HTERT RPE-1 (cell line): ENCODE results near the gene STEAP4.

Experiments used
- in situ Hi-C: fragments of 300-500 bp; cut with MboI; formaldehyde crosslinking; loops from 4 replicates; pipeline ENCODE4 v1.14.3; 2020; ENCODE audit warnings: low sequenced_read_pairs

Gene STEAP4

GRCh38 chr7:88314061-88314491, 7.4 kb upstream of the STEAP4 start:
- in situ Hi-C loops: no loop called here

DNA sequence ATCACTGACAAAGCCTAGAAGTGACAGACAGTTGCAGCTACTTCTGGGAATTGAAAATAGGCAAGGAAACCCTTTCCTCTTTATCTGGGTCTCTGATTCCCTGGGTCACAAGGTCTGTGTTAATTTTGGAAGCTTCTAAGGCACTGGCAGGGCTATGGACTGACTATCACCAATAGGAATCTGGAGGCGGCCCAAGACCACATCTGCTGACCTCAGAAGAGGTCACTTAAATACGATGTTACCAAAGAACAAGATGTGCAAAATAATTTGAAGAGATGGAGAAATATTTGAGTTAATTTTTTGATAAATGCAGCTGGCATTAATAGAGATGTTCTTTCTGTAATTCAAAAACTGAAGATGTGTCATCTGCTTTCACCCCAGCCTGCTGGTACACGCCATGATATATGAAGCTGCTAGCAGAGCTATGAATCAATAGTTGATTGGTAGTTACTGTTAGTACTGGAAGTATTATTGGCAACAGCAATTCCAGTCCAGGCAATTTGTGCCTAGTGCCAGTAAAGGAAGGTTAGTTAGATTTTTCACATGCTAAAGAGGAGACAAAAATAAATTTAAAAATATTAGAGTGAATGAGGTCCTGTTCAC, 5.5 kb upstream of the STEAP4 start:
- in situ Hi-C loops: no loop called here

DNA sequence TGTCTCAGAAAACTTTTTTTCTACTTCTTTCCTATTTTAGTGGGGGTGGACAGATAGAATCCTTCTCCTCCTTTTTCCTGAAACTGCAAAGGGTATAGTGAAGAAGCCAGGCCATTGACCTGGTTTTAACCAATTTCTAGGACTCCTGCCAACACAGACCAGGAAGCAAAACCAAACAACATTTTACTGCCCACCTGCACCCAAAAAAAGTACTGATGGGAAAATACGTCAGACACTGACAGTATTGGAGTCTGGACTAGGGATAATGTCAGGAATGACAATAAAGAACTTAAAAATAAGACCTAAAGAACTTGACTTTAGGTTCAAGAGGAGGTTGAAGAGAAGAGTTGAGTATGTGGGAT, 5.0 kb upstream of the STEAP4 start:
- in situ Hi-C loops: no loop called here

- in situ Hi-C loops: no loop called here
These were observed 4.4 kb upstream of the STEAP4 start for GRCh38 chr7:88310956-88311674.

- in situ Hi-C loops: no loop called here
These were observed 3.1 kb upstream of the STEAP4 start for GRCh38 chr7:88309819-88310218.

DNA sequence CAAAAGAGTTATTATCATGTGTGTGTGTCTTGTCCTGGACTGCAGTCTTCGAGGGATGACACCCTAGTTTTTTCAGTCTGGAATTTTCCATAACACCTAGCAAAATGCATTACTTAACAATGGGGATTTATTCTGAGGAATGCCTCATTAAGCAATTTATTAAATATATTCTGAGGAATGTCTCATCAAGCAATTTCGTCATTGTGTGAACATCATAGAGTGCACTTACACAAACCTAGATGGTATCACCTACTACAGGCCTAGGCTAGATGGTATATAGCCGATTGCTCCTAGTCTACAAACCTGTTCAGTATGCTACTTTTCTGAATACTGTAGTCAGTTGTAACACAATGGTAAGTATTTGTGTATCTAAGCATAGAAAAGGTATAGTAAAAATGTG, 1.1 kb upstream of the STEAP4 start:
- in situ Hi-C loops: no loop called here

DNA sequence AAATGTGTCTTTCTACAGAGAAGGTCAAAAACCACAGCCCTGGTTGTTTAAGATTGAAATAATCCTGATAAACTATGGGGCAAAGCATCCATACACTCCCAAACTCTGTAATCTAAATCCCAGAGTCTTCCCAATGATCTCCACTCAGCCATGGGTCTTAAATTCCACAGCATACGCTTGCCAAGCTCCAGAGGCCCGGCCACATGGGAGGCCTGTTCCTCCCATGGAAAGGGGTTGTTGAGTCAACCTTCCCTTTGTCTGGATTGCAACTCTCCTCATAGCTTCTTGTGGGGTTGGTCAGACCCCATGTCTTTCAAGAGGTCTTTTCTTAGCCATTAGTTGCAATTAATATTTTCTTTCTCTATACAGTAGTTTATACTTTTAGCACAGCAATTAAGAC, 718 bp upstream of the STEAP4 start:
- in situ Hi-C loops: no loop called here

DNA sequence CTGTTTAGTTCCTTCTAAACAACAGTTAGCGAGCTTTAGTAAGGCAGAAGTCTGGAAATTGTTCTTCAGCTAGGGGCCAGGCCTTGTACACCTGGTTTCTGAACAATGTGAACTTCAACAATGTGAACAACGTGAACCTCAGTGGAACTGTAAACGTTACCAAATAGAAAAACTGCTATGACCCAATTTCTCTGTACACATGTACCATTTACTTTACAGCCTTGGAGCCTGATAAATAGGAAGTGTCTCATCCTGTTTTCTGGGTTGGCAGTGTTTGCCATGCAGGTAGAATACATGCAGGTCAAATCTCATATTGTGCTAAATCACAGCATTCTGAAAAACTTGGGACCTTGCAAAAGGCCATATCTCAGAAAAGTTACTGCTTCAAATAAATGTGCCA, 1.6 kb downstream of the STEAP4 start:
- in situ Hi-C loops: no loop called here

GRCh38 chr7:88302486-88302885, 4.2 kb downstream of the STEAP4 start:
- in situ Hi-C loops: no loop called here

GRCh38 chr7:88301924-88302323, 4.8 kb downstream of the STEAP4 start:
- in situ Hi-C loops: no loop called here

DNA sequence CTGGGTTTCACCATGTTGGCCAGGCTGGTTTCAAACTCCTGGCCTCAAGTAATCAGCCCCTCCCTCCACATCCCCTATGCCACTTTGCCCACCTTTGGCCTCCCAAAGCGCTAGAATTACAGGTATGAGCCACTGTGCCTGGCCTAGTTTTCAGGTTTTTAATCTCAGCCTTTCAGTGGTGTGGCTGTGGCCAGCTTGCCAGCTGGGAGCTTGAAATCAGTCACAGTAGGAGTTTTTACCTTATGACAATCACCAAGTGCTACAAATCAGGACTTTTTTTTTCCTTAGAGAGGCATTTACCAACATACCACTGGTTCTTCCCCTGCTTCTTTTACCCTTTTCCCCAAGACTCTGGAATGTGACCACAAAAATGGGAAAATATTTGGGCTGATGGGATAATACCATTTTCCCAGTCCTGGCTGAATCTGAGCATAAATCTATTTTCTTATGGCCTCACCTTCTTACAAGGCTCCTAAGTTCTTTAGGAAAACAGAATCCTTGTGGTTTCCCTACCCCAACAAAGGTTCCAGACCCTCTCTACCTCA, 6.2 kb downstream of the STEAP4 start:
- in situ Hi-C loops: no loop called here

GRCh38 chr7:88299126-88299525, 7.6 kb downstream of the STEAP4 start:
- in situ Hi-C loops: no loop called here

DNA sequence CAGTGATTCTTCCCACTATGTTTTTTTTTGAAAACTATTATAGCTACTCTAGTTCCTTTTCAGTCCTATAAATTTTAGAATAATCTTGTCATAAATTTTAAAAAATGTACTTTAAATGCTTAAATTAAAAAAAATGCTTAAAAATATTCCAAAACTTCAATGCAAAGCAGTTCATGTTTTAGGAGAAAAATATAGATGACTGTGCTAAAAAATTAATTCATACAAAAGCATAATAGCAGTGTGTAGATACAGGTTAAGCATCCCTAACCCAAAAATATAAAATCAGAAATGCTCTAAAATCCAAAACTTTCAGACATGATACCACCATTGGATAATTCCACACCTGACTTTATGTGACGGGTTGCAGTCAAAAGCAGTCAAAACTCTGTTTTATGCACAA, 12.8 kb downstream of the STEAP4 start:
- in situ Hi-C loops: no loop called here

- in situ Hi-C loops: no loop called here
These were observed 15.1 kb downstream of the STEAP4 start for GRCh38 chr7:88291398-88292173.

- in situ Hi-C loops: no loop called here
These were observed 16.2 kb downstream of the STEAP4 start for GRCh38 chr7:88290491-88290890.

DNA sequence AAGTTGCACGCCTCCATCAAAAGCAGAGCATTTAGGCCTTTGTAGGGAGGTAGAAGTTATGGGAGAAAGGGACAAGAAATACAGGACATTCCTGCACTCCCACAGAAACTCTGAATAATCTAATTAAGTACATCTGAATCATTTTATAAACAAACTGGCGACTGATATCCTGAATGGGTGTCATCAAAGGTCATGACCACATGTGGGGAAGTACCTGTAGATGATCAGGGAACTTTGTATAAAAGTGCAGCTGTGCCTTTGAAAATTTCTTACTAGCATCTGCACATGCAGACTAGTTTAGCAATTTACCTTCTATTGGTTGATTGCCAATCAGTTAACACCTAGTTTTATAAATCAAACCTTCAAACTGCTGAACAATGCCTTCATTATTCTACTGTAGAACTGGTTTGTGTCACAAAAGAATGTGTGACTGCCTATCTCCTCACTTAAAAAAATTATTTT, 17.1 kb downstream of the STEAP4 start:
- in situ Hi-C loops: no loop called here

DNA sequence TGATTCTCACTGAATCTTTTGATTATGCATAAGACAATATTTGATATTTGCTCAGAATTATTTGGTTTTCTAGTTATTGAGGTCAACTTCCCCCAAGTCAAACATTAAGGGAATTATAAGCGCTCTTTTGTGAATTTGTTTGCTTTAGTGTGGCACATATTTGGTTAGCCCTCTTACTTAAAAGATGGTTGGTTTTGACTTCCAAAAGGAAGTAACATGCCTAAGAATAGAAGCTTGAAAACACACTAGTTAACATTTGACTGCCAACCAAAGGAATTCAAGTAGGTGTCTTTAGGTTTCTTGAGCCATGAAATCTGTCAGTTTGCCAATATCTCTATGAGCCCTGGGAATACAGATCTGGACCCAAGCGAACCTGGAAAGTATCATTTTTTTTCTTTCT, 24.9 kb downstream of the STEAP4 start:
- in situ Hi-C loops: no loop called here

- in situ Hi-C loops: no loop called here
These were observed 25.9 kb downstream of the STEAP4 start for GRCh38 chr7:88280801-88281200.

GRCh38 chr7:88279323-88279722, 27.4 kb downstream of the STEAP4 start:
- in situ Hi-C loops: no loop called here

GRCh38 chr7:88278881-88279280, 27.8 kb downstream of the STEAP4 start:
- in situ Hi-C loops: no loop called here

DNA sequence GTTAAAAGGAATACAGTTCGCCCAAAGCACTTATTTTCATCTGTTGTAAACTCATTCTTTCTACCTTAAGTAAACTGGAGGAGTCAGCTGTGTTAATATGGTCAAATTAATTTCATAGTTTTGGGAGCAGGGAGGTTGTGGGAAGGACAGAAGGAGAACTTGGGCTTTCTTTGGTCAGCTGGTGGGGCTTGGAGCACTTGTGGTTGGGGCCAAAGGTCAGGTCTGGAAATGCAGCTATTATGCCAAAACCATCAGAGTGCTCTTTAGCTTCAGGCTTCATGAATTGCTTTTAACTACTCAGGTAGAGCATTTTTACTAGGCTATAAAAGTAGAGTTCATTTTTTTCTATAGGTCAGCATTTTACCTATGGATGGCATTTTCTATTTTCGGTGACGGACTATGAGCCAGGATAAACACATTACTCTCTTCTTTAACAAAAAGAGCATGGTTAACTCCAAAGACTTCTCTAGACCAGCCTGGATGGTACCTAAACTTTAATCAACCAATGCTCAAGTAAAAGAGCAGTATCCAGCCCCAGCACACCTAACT, 30.0 kb downstream of the STEAP4 start:
- in situ Hi-C loops: no loop called here
